Keratinocyte (primary cell): ENCODE data around the gene UBE2O.

Experiments used
- CTCF ChIP-seq, 3 experiments: IDR thresholded peaks in 1 of 3; conservative IDR thresholded peaks in 1 of 3; optimal IDR thresholded peaks in 1 of 3; 2 replicates in 2 of 3; 3 replicates in 1 of 3; pipeline versions ENCODE3 to v1.5.1; 2011; ENCODE audit warnings: low read length in 3 of 3, mild to moderate bottlenecking in 3 of 3, moderate library complexity in 2 of 3, control low read depth in 1 of 3, inconsistent platforms in 1 of 3; ENCODE audit not compliant: insufficient read depth in 2 of 3; ENCODE audit errors: extremely low read depth in 1 of 3
- EZH2 ChIP-seq: IDR thresholded peaks from one replicate; pipeline ENCODE4 v1.6.1; 2012; ENCODE audit warnings: inconsistent platforms, mild to moderate bottlenecking, low read length, moderate library complexity

- TF ChIP-seq CTCF (optimal IDR thresholded peaks at IDR 0.05 in 1 of 3, IDR thresholded peaks at IDR 0.05 in 1 of 3, conservative IDR thresholded peaks at IDR 0.05 in 1 of 3; ENCODE audit: extremely low read depth in 1 of 3, insufficient read depth in 2 of 3, low read length in 3 of 3) (no peak), EZH2 (no peak)
Measured at GRCh38 chr17:76461765-76462555, 9.0 kb upstream of the UBE2O start.
